ENCODE measurements around the gene VAC14.
"Not testable (repeated sequence)": the region's sequence is repeated elsewhere in the genome, so short reads cannot be mapped to it uniquely, and the experiment has no call there.

VAC14 gene

GRCh38 chr16:70682239-70683145 lies 118.5 kb downstream of the VAC14 start:
- no peak for DNase-seq (ENCODE audit: low read depth in 1 of 2, low spot score in 1 of 2)

- DNase-seq (ENCODE audit: low read depth in 1 of 2, low spot score in 1 of 2): no peak
Observed at GRCh38 chr16:70681382-70682238, 119.3 kb downstream of the VAC14 start.

- no peak for DNase-seq (ENCODE audit: low read depth in 1 of 2, low spot score in 1 of 2)
Observed at GRCh38 chr16:70680495-70681381, 120.2 kb downstream of the VAC14 start.

- no peak for DNase-seq (ENCODE audit: low read depth in 1 of 2, low spot score in 1 of 2)
Observed at GRCh38 chr16:70679671-70680494, 121.1 kb downstream of the VAC14 start.

GRCh38 chr16:70678898-70679670 lies 121.9 kb downstream of the VAC14 start:
- DNase-seq (ENCODE audit: low read depth in 1 of 2, low spot score in 1 of 2): no peak

GRCh38 chr16:70678121-70678897 lies 122.6 kb downstream of the VAC14 start:
- no peak for DNase-seq (ENCODE audit: low read depth in 1 of 2, low spot score in 1 of 2)

GRCh38 chr16:70677499-70678120 lies 123.3 kb downstream of the VAC14 start:
- DNase-seq (ENCODE audit: low read depth in 1 of 2, low spot score in 1 of 2): no peak

GRCh38 chr16:70676675-70677498 lies 124.1 kb downstream of the VAC14 start:
- no peak for DNase-seq (ENCODE audit: low read depth in 1 of 2, low spot score in 1 of 2)

GRCh38 chr16:70675851-70676513 lies 125.0 kb downstream of the VAC14 start:
- no peak for DNase-seq (ENCODE audit: low read depth in 1 of 2, low spot score in 1 of 2)

GRCh38 chr16:70674221-70675014 lies 126.5 kb downstream of the VAC14 start:
- no peak for DNase-seq (ENCODE audit: low read depth in 1 of 2, low spot score in 1 of 2)

GRCh38 chr16:70670938-70671337 lies 130.0 kb downstream of the VAC14 start:
- DNase-seq (ENCODE audit: low read depth in 1 of 2, low spot score in 1 of 2): not testable (repeated sequence)

- DNase-seq (ENCODE audit: low read depth in 1 of 2, low spot score in 1 of 2): no peak
Observed at GRCh38 chr16:70670175-70670574, 130.8 kb downstream of the VAC14 start.

GRCh38 chr16:70665806-70666735 lies 134.9 kb downstream of the VAC14 start:
- DNase-seq (ENCODE audit: low read depth in 1 of 2, low spot score in 1 of 2): no peak

GRCh38 chr16:70665113-70665694 lies 135.8 kb downstream of the VAC14 start:
- no peak for DNase-seq (ENCODE audit: low read depth in 1 of 2, low spot score in 1 of 2)

Data from activated CD4-positive, alpha-beta T cell treated with anti-CD3 and anti-CD28 coated beads, Interleukin-2, amount 50 U/mL, for 24 hours (primary cell).